D721Med (cell line): ENCODE measurements around the gene TTLL5.

Experiments
- DNase-seq: peaks from one replicate; pipeline ENCODE4 v3.0.0; 2011; ENCODE audit warnings: low spot score; ENCODE audit not compliant: insufficient read length
- FAIRE-seq: peaks from 2 replicates; lab custom pipeline; 2011; peaks lifted over from hg19 to GRCh38; lab: Jason Lieb, UNC
- CTCF ChIP-seq: IDR thresholded peaks from 2 replicates; pipeline ENCODE4 v1.5.1; 2012; ENCODE audit warnings: mild to moderate bottlenecking, control low read depth; ENCODE audit not compliant: insufficient read depth; ENCODE audit errors: missing control alignments

TTLL5 gene

GRCh38 chr14:75626396-75626795 lies 34.6 kb upstream of the TTLL5 start:
- DNase-seq = no peak
- no peak for TF ChIP-seq CTCF
- no peak for FAIRE-seq

GRCh38 chr14:75626863-75627262 lies 34.2 kb upstream of the TTLL5 start:
- DNase-seq (no peak), FAIRE-seq (no peak)
- TF ChIP-seq CTCF = no peak

- no peak for DNase-seq
- no peak for FAIRE-seq
- no peak for TF ChIP-seq CTCF
Observed at GRCh38 chr14:75627406-75627805, 33.6 kb upstream of the TTLL5 start.

- TF ChIP-seq CTCF = no peak
- FAIRE-seq (no peak), DNase-seq (no peak)
Observed at GRCh38 chr14:75628816-75629215, 32.2 kb upstream of the TTLL5 start.

- DNase-seq = no peak
- no peak for FAIRE-seq
- no peak for TF ChIP-seq CTCF
Observed at GRCh38 chr14:75630695-75631452, 30.2 kb upstream of the TTLL5 start.

GRCh38 chr14:75631453-75631831 lies 29.6 kb upstream of the TTLL5 start:
- FAIRE-seq (no peak), DNase-seq (no peak)

More at GRCh38 chr14:75631453-75631831, 29.6 kb upstream of the TTLL5 start:
- TF ChIP-seq CTCF = no peak
